ENCODE measurements around the gene SLC4A9.

DNA sequence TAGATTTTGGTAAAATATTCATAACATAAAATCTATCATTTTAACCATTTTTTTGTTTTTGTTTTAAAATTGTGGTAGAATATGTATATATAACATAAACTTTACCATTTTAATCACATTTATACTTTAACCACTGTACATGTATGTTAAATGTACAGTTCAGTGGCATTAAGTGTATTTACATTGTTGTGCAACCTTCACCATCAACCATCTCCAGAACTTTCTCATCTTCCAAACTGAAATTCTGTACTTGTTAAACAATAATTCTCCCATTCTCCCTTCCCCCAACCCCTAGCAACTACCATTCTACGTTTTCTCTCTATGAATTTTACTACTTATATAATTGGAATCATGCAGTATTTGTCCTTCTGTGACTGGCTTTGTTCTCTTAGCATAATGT lies 53.2 kb downstream of the SLC4A9 start:
- TF ChIP-seq, protein P1, sequence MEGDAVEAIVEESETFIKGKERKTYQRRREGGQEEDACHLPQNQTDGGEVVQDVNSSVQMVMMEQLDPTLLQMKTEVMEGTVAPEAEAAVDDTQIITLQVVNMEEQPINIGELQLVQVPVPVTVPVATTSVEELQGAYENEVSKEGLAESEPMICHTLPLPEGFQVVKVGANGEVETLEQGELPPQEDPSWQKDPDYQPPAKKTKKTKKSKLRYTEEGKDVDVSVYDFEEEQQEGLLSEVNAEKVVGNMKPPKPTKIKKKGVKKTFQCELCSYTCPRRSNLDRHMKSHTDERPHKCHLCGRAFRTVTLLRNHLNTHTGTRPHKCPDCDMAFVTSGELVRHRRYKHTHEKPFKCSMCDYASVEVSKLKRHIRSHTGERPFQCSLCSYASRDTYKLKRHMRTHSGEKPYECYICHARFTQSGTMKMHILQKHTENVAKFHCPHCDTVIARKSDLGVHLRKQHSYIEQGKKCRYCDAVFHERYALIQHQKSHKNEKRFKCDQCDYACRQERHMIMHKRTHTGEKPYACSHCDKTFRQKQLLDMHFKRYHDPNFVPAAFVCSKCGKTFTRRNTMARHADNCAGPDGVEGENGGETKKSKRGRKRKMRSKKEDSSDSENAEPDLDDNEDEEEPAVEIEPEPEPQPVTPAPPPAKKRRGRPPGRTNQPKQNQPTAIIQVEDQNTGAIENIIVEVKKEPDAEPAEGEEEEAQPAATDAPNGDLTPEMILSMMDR (IDR thresholded peaks at IDR 0.05), result no peak
- no peak for TF ChIP-seq POLR2A (IDR thresholded peaks at IDR 0.05)

Measured in lower leg skin (tissue), 3 donors.